ENCODE results near the gene TMEM250. TPM values are rescaled to one million over a fixed set of nuclear protein-coding genes. Genes with fewer than 3 reads are reported as not detected.

Gene TMEM250
- polyA plus RNA-seq, 1 donor (not counting 4 experiments of a cell fraction or from before 2014, with no cell fraction given) = 9.9 TPM

GRCh38 chr9:136119061-136119882 is 597 bp upstream of the TMEM250 start:
- H3K79me2 ChIP-seq (ENCODE audit: control insufficient read depth, insufficient read depth, low read length) = peaks cover 20% of the 10 kb centered on the region
- no peaks in the 10 kb centered on the region for H4K20me1 ChIP-seq (ENCODE audit: control insufficient read depth, extremely low read depth, insufficient read depth, low read length)
- peak overlapping the region; percentile 87 for H3K9ac ChIP-seq (ENCODE audit: control insufficient read depth, extremely low read depth, insufficient read depth, low read length)
- peak overlapping the region; percentile 90 for H3K4me2 ChIP-seq (ENCODE audit: control insufficient read depth, extremely low read depth, insufficient read depth, low read depth, low read length)
- H3K9me3 ChIP-seq (ENCODE audit: control insufficient read depth, low read depth, low read length) = no peaks in the 10 kb centered on the region
- FAIRE-seq (no peak), DNase-seq (ENCODE audit: low read depth, low spot score) (no peak)
- H3K36me3 ChIP-seq (ENCODE audit: control insufficient read depth in 2 of 2, extremely low read depth in 1 of 2, insufficient read depth in 2 of 2, low read length in 2 of 2) = peaks cover 0 to 7% of the 10 kb centered on the region in 2 experiments
- peak overlapping the region; percentile 71 for H3K27ac ChIP-seq (ENCODE audit: control insufficient read depth, insufficient read depth, low read length)
- no peak overlapping the region for H2AFZ ChIP-seq (ENCODE audit: control insufficient read depth, low read length)
- H3K4me1 ChIP-seq (ENCODE audit: control insufficient read depth, extremely low read depth, insufficient read depth, low read length) = peaks cover 19% of the 10 kb centered on the region
- TF ChIP-seq EZH2 (IDR thresholded peaks at IDR 0.05; ENCODE audit: low read length) = no peak
- TF ChIP-seq, protein P1, sequence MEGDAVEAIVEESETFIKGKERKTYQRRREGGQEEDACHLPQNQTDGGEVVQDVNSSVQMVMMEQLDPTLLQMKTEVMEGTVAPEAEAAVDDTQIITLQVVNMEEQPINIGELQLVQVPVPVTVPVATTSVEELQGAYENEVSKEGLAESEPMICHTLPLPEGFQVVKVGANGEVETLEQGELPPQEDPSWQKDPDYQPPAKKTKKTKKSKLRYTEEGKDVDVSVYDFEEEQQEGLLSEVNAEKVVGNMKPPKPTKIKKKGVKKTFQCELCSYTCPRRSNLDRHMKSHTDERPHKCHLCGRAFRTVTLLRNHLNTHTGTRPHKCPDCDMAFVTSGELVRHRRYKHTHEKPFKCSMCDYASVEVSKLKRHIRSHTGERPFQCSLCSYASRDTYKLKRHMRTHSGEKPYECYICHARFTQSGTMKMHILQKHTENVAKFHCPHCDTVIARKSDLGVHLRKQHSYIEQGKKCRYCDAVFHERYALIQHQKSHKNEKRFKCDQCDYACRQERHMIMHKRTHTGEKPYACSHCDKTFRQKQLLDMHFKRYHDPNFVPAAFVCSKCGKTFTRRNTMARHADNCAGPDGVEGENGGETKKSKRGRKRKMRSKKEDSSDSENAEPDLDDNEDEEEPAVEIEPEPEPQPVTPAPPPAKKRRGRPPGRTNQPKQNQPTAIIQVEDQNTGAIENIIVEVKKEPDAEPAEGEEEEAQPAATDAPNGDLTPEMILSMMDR (optimal IDR thresholded peaks at IDR 0.05 in 1 of 3, IDR thresholded peaks at IDR 0.05 in 1 of 3, conservative IDR thresholded peaks at IDR 0.05 in 1 of 3; ENCODE audit: extremely low read depth in 1 of 3, insufficient read depth in 2 of 3, low read length in 3 of 3) = no peak
- dilution Hi-C loops (cut with MboI; ENCODE audit: extremely low pct_ligation_motif_present, low sequenced_read_pairs) = no loop called here
- no peaks in the 10 kb centered on the region for H3K9me1 ChIP-seq (ENCODE audit: control insufficient read depth, extremely low read depth, insufficient read depth, low read length)
- H3K4me3 ChIP-seq (ENCODE audit: control insufficient read depth in 2 of 3, extremely low read depth in 1 of 3, insufficient read depth in 2 of 3, low read depth in 1 of 3, low read length in 3 of 3) = peak overlapping the region; percentile 78 to 85 (median 85)
- H3K27me3 ChIP-seq (ENCODE audit: control insufficient read depth, extremely low read depth, insufficient read depth, low read length) = no peaks in the 10 kb centered on the region

DNA sequence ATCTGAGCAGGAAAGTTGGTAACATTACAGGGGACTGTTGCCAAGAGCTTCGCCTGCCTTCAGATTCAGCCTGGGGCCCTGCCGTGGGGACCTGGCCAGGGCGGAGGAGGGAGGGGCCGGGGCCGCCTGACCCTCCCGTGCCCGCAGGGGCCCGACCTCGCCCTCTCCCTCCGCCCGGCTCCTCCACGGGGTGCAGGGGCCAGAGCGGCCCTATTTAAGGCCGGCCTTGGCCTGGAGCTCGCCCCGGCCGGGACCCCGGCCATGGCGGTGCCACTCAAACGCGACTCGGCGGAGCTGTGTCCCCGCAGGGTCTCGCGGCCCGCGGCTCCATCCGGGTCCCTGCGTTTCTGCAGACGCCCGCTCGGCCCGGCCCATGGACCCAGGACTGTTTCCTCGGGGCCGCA is 757 bp downstream of the TMEM250 start:
- Histone ChIP-seq H3K9ac (ENCODE audit: control insufficient read depth, extremely low read depth, insufficient read depth, low read length) (peak overlapping the region; percentile 87), H3K4me2 (ENCODE audit: control insufficient read depth, extremely low read depth, insufficient read depth, low read depth, low read length) (peak overlapping the region; percentile 94), H3K27me3 (ENCODE audit: control insufficient read depth, extremely low read depth, insufficient read depth, low read length) (no peaks in the 10 kb centered on the region), H2AFZ (ENCODE audit: control insufficient read depth, low read length) (no peak overlapping the region), H4K20me1 (ENCODE audit: control insufficient read depth, extremely low read depth, insufficient read depth, low read length) (no peaks in the 10 kb centered on the region), H3K9me3 (ENCODE audit: control insufficient read depth, low read depth, low read length) (no peaks in the 10 kb centered on the region), H3K79me2 (ENCODE audit: control insufficient read depth, insufficient read depth, low read length) (peaks cover 20% of the 10 kb centered on the region), H3K27ac (ENCODE audit: control insufficient read depth, insufficient read depth, low read length) (peak overlapping the region; percentile 71), H3K36me3 (ENCODE audit: control insufficient read depth in 2 of 2, extremely low read depth in 1 of 2, insufficient read depth in 2 of 2, low read length in 2 of 2) (peaks cover 1 to 7% of the 10 kb centered on the region in 2 experiments), H3K9me1 (ENCODE audit: control insufficient read depth, extremely low read depth, insufficient read depth, low read length) (no peaks in the 10 kb centered on the region), H3K4me3 (ENCODE audit: control insufficient read depth in 2 of 3, extremely low read depth in 1 of 3, insufficient read depth in 2 of 3, low read depth in 1 of 3, low read length in 3 of 3) (peak overlapping the region; percentile 78 to 85 (median 85)), H3K4me1 (ENCODE audit: control insufficient read depth, extremely low read depth, insufficient read depth, low read length) (peaks cover 19% of the 10 kb centered on the region)
- dilution Hi-C loops (cut with MboI; ENCODE audit: extremely low pct_ligation_motif_present, low sequenced_read_pairs) = no loop called here
- no peak for TF ChIP-seq EZH2 (IDR thresholded peaks at IDR 0.05; ENCODE audit: low read length)
- TF ChIP-seq, protein P1 (optimal IDR thresholded peaks at IDR 0.05 in 1 of 3, IDR thresholded peaks at IDR 0.05 in 1 of 3, conservative IDR thresholded peaks at IDR 0.05 in 1 of 3; ENCODE audit: extremely low read depth in 1 of 3, insufficient read depth in 2 of 3, low read length in 3 of 3) = no peak
- DNase-seq (ENCODE audit: low read depth, low spot score) (no peak), FAIRE-seq (no peak)

Data from keratinocyte (primary cell).